ENCODE measurements around the gene PEAK3.
A peak's percentile ranks its signal among the peaks of the same experiment; 100 is the strongest.

PEAK3 gene

GRCh38 chr19:2309734-2310362 lies 27.9 kb upstream of the PEAK3 start:
- H3K4me3 ChIP-seq (ENCODE audit: low read depth, low read length): no peak overlapping the region
- ChIA-PET POLR2A (no interaction called here), CTCF (interaction anchor here (3.0 kb wide), 1 partner anchor 35 kb away, joined by 11 read pairs; no protein-coding TSS in a partner anchor)
- TF ChIP-seq CTCF (IDR thresholded peaks at IDR 0.05; ENCODE audit: insufficient read depth, low read length, missing control alignments): no peak
- no peak for DNase-seq (ENCODE audit: low read depth, low spot score)

- POLR2A ChIA-PET: no interaction called here
- DNase-seq (ENCODE audit: low read depth, low spot score): no peak
- CTCF ChIA-PET: no interaction called here
- H3K4me3 ChIP-seq (ENCODE audit: low read depth, low read length): peak within 1 kb of the TSS; percentile 38
- TF ChIP-seq CTCF (IDR thresholded peaks at IDR 0.05; ENCODE audit: insufficient read depth, low read length, missing control alignments): no peak
Observed at GRCh38 chr19:2308114-2308556, 26.2 kb upstream of the PEAK3 start, which contains the start of gene LINGO3. LINGO3 (minus strand) TSS chr19:2308154; CDS start chr19:2291776, 16,378 bp downstream.

- ChIA-PET CTCF (interaction anchor here (1.0 to 2.9 kb wide), 2 partner anchors 8 to 12 kb away, joined by 4 to 16 read pairs; no protein-coding TSS in a partner anchor), POLR2A (no interaction called here)
- H3K4me3 ChIP-seq (ENCODE audit: low read depth, low read length): no peak overlapping the region
- TF ChIP-seq CTCF (IDR thresholded peaks at IDR 0.05; ENCODE audit: insufficient read depth, low read length, missing control alignments): no peak
- no peak for DNase-seq (ENCODE audit: low read depth, low spot score)
Observed at GRCh38 chr19:2307518-2308012, 25.6 kb upstream of the PEAK3 start.

- ChIA-PET CTCF (interaction anchor here (1.0 to 2.9 kb wide), 2 partner anchors 9 to 11 kb away, joined by 4 to 16 read pairs; no protein-coding TSS in a partner anchor), POLR2A (no interaction called here)
- no peak overlapping the region for H3K4me3 ChIP-seq (ENCODE audit: low read depth, low read length)
- no peak for DNase-seq (ENCODE audit: low read depth, low spot score)
- no peak for TF ChIP-seq CTCF (IDR thresholded peaks at IDR 0.05; ENCODE audit: insufficient read depth, low read length, missing control alignments)
Observed at GRCh38 chr19:2306971-2307370, 25.0 kb upstream of the PEAK3 start.

GRCh38 chr19:2306281-2306806 lies 24.4 kb upstream of the PEAK3 start:
- ChIA-PET CTCF (interaction anchor here (1.0 to 2.9 kb wide), 3 partner anchors 9 to 12 kb away, joined by 3 to 16 read pairs (median 4); no protein-coding TSS in a partner anchor), POLR2A (no interaction called here)
- no peak overlapping the region for H3K4me3 ChIP-seq (ENCODE audit: low read depth, low read length)
- TF ChIP-seq CTCF (IDR thresholded peaks at IDR 0.05; ENCODE audit: insufficient read depth, low read length, missing control alignments): no peak
- DNase-seq (ENCODE audit: low read depth, low spot score): no peak
